Right atrium auricular region (tissue), 2 donors: ENCODE data around the gene MOCOS. TPM values are rescaled to one million over a fixed set of nuclear protein-coding genes. Genes with fewer than 3 reads are reported as not detected.
A peak's percentile ranks its signal among the peaks of the same experiment; 100 is the strongest.

ENCODE experiments used
- DNase-seq: peaks from one replicate; pipeline ENCODE4 v3.0.0-alpha.2; 2019; ENCODE audit warnings: low spot score
- H3K27ac ChIP-seq, 2 donors: fragments of 200-600 bp; sonication (generic); 1 replicate in 1 of 2; 2 replicates in 1 of 2; pipeline ENCODE4 v1.5.1; 2016 to 2019
- H3K27me3 ChIP-seq, 2 donors: fragments of 200-600 bp; sonication (generic); one replicate each; pipeline versions ENCODE4 v1.5.1 to v1.6.0; 2017 to 2019
- H3K36me3 ChIP-seq: fragments of 200-600 bp; sonication (generic); one replicate; pipeline ENCODE4 v1.5.1; 2016
- H3K4me1 ChIP-seq, 2 donors: fragments of 200-600 bp; sonication (generic); one replicate each; pipeline versions ENCODE4 v1.5.1 to v1.6.0; 2017 to 2019
- H3K4me3 ChIP-seq, 2 donors: fragments of 200-600 bp; sonication (generic); 1 replicate in 1 of 2; 2 replicates in 1 of 2; pipeline ENCODE4 v1.5.1; 2017 to 2019; ENCODE audit warnings: mild to moderate bottlenecking in 1 of 2, moderate library complexity in 1 of 2
- H3K9me3 ChIP-seq, 2 donors: fragments of 200-600 bp; sonication (generic); one replicate each; pipeline ENCODE4 v1.5.1; 2019
- total RNA-seq, 2 donors: library from RNA; depleted of rRNA; stranded (reverse); fragments of >200 nt; gene quantifications; one replicate each; pipeline ENCODE4 v1.1.0, GENCODE V29; 2016
- TF ChIP-seq, protein P1 (sequence below), 2 donors: fragments of 200-600 bp; sonication (generic); IDR thresholded peaks; one replicate each; pipeline ENCODE4 v1.5.1; 2019; ENCODE audit warnings: antibody characterized with exemption in 2 of 2

Gene MOCOS
- total RNA-seq, 2 donors from 2014 or later, result 0.11 to 0.51 TPM

DNA sequence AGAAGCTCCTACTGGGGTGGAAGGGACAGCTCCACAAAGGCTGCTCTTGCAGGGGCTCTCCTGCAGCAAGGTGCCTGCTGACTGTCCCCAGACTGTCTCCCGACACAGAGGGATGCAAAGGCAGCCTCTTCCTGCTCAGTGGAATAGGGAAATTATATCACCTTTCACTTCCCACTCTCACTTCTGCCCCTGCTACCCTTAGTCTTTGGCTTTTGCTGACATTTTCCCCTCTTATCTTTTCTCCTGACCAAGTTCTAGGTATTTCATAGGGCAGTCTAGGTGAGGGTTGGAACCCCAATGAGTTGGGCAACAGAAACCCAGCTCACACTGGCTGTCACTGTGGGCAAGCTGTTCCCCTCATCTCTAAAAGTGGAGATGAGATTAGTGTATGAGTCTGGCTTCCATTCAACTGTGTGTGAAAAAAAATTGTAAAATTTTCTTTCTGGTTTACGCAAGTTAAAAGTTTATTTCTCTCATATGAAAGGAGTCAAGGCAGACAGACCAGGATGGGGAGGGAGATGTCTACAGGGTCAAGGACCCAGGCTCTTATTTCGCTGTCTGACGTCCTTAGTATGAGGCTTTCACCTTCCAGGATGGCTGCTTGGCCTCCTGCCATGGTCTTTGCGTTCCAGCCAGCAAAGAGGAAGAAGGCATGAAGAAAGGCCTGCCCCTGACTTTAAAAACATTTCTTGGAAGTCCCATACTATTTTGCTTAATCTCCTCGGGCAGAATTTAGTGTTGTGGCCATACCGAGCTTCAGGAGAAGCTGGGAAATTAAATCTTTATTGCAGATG is 7.5 kb upstream of the MOCOS start:
- TF ChIP-seq, protein P1, sequence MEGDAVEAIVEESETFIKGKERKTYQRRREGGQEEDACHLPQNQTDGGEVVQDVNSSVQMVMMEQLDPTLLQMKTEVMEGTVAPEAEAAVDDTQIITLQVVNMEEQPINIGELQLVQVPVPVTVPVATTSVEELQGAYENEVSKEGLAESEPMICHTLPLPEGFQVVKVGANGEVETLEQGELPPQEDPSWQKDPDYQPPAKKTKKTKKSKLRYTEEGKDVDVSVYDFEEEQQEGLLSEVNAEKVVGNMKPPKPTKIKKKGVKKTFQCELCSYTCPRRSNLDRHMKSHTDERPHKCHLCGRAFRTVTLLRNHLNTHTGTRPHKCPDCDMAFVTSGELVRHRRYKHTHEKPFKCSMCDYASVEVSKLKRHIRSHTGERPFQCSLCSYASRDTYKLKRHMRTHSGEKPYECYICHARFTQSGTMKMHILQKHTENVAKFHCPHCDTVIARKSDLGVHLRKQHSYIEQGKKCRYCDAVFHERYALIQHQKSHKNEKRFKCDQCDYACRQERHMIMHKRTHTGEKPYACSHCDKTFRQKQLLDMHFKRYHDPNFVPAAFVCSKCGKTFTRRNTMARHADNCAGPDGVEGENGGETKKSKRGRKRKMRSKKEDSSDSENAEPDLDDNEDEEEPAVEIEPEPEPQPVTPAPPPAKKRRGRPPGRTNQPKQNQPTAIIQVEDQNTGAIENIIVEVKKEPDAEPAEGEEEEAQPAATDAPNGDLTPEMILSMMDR (IDR thresholded peaks at IDR 0.05), result no peak
- DNase-seq, result peak; percentile 82
- Histone ChIP-seq H3K36me3 (peaks cover 22% of the 10 kb centered on the region), H3K4me3 (no peak overlapping the region), H3K9me3 (no peaks in the 10 kb centered on the region), H3K27ac (no peak overlapping the region), H3K4me1 (peaks cover 0 to 11% of the 10 kb centered on the region in 2 donors), H3K27me3 (no peaks in the 10 kb centered on the region)

DNA sequence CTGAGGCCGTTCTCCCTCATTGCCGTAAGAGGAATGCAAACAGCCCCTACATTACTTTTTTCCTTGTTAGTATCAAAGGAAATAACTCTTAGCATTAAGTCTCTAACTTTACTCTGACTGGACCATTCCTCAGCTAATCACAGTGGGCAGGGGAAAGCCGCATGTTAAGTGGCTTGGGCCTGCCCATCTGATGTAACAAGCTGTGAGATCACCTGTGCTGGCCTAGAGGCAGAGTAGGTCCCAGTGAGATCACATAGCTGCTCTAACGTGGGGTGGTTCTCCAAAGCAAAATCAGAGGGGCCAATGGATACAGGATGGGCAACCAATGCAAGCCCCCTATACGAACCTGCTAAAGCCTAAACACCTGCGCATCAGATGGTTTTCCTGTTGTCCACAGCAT is 5.9 kb upstream of the MOCOS start:
- H3K4me1 ChIP-seq, result peaks cover 0 to 15% of the 10 kb centered on the region in 2 donors
- no peak overlapping the region for H3K27ac ChIP-seq
- H3K9me3 ChIP-seq, result no peaks in the 10 kb centered on the region
- no peaks in the 10 kb centered on the region for H3K27me3 ChIP-seq
- H3K4me3 ChIP-seq, result no peak overlapping the region
- DNase-seq, result no peak
- TF ChIP-seq, protein P1 (IDR thresholded peaks at IDR 0.05), result no peak
- peaks cover 6% of the 10 kb centered on the region for H3K36me3 ChIP-seq

DNA sequence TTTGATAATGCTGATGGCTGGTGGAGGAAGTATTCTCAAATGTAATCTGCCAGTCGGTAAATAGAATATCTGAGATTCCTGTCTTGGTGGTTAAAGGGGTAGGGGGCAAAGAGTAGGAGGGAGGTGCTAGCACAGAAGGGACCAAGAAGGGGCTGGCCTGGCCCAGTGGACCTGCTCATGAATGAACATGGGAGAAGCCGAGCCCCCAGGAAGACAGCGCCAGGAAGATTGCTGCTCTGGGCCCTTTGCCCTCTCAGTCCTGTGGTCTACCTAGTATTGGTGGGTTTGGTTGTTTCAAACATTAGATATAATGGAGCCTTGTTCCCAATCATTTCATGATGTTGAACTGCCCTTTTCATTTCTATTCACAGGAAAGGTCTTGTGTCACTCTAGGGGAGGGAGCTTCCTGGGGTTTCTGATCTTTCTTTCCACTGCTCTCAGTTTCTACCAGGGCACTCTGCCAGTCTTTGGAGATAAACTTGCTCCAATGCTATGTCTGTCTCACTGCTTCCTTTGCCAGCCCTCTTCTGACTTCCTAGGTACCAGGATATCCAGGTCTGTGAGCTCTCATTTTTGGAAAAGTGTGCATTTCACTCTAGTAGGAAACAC is 5.3 kb upstream of the MOCOS start:
- no peak for DNase-seq
- H3K27ac ChIP-seq, result no peak overlapping the region
- TF ChIP-seq, protein P1 (IDR thresholded peaks at IDR 0.05), result no peak
- H3K9me3 ChIP-seq, result no peaks in the 10 kb centered on the region
- no peaks in the 10 kb centered on the region for H3K27me3 ChIP-seq
- H3K36me3 ChIP-seq, result peaks cover under 1% of the 10 kb centered on the region
- peaks cover 0 to 21% of the 10 kb centered on the region in 2 donors for H3K4me1 ChIP-seq
- H3K4me3 ChIP-seq, result no peak overlapping the region

DNA sequence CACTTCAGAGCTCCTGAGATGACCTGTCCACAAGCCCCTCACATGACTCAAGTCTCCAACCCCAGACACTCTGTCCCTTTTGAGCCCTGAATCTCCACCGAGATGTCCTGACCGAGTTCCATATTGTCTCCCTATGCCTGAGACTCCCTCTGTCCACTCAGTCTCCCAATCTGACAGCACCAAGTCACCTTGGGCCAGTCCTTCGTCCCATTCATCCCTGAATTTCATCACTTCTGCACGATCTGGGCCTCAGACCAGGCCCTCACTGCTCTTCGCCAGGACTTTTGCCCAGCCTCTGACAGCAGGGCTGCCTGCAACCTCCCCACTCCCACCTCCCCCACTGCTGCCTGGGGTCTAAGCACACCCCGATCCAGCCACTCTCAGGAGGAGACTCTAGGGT is 4.3 kb upstream of the MOCOS start:
- Histone ChIP-seq H3K36me3 (no peaks in the 10 kb centered on the region), H3K27ac (no peak overlapping the region), H3K4me1 (peaks cover 0 to 28% of the 10 kb centered on the region in 2 donors), H3K9me3 (no peaks in the 10 kb centered on the region), H3K27me3 (no peaks in the 10 kb centered on the region), H3K4me3 (no peak overlapping the region)
- TF ChIP-seq, protein P1 (IDR thresholded peaks at IDR 0.05), result no peak
- DNase-seq, result no peak

DNA sequence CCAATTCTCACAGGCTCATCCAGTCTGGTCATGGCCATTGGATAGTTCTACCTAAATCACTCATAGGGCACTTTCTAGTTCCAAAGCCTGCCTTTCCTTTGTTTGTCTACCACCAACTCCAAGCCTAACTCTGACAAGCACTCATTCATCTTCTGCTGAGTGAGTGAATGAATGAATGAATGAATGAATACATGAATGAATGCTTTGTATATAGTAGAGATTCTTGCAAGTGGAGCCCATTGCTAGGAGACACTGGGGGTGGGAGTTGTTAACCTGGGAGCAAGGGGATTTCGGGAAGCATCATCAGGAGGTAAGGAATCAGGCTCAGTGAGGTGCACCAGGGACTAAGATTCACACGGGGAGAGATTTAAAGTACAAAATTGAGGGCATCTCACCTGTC is 3.3 kb upstream of the MOCOS start:
- H3K4me3 ChIP-seq, result no peak overlapping the region
- H3K36me3 ChIP-seq, result no peaks in the 10 kb centered on the region
- peaks cover 0 to 29% of the 10 kb centered on the region in 2 donors for H3K4me1 ChIP-seq
- TF ChIP-seq, protein P1 (IDR thresholded peaks at IDR 0.05), result no peak
- DNase-seq, result no peak
- no peaks in the 10 kb centered on the region for H3K9me3 ChIP-seq
- H3K27ac ChIP-seq, result no peak overlapping the region
- H3K27me3 ChIP-seq, result no peaks in the 10 kb centered on the region
